Peyer's patch (tissue), 4 donors: Measurements from ENCODE around the gene RERE.

Source experiments
- CTCF ChIP-seq, 6 experiments: fragments of 450-650 bp in 4 of 6; fragments of 200-600 bp in 2 of 6; sonication (generic) in 1 of 6; IDR thresholded peaks; one replicate each; pipeline ENCODE4 v1.5.1; 2017 to 2019; ENCODE audit warnings: antibody characterized with exemption in 6 of 6, mild to moderate bottlenecking in 3 of 6, moderate library complexity in 1 of 6
- POLR2A ChIP-seq, 2 donors: fragments of 450-650 bp; IDR thresholded peaks; one replicate each; pipeline ENCODE4 v1.5.1; 2017; ENCODE audit warnings: antibody characterized with exemption in 2 of 2, mild to moderate bottlenecking in 2 of 2, moderate library complexity in 2 of 2

GRCh38 chr1:8796812-8797211, 20.6 kb downstream of the RERE start:
- no peak for TF ChIP-seq POLR2A (IDR thresholded peaks at IDR 0.05)
- no peak for TF ChIP-seq CTCF (IDR thresholded peaks at IDR 0.05)
